K562 (cell line): ENCODE measurements around the gene ZNF516. TPM values are rescaled to one million over a fixed set of nuclear protein-coding genes. Genes with fewer than 3 reads are reported as not detected.

Experiments
- ATAC-seq: fragments of 200-7000 bp; cut with Tn5 transposase; 3 replicates; pipeline ENCODE4 v1.9.1; 2020; ENCODE audit warnings: moderate library complexity
- BruUV-seq: library from RNA; stranded (reverse); fragments of 400-500 nt; replicated peaks from 2 replicates; lab custom pipeline; 2021; lab: Mats Ljungman, UMichigan
- CTCF ChIA-PET: fragments of 300-600 bp; formaldehyde crosslinking; extraction: SDS; loops from one replicate; lab custom pipeline; 2021; ENCODE audit warnings: low intra/inter-chr PET ratio; lab: Yijun Ruan, JAX
- POLR2A ChIA-PET: fragments of 300-600, 350-650 bp; sonication (Branson Sonifier 250); formaldehyde crosslinking; extraction: SDS; loops from one replicate; lab custom pipeline; 2021; ENCODE audit warnings: antibody characterized with exemption, inconsistent platforms; lab: Yijun Ruan, JAX
- DNase-seq, 4 experiments: peaks; one replicate each; pipeline versions ENCODE4 v3.0.0 to v3.0.0-alpha.2; 2011 to 2018; ENCODE audit warnings: low spot score in 3 of 4, mixed read lengths in 3 of 4; ENCODE audit errors: extremely low read depth in 1 of 4
- FAIRE-seq: peaks from 2 replicates; lab custom pipeline; 2011; peaks lifted over from hg19 to GRCh38; lab: Jason Lieb, UNC
- H2AFZ ChIP-seq: 2 replicates; pipeline ENCODE4 v1.6.0; 2011; ENCODE audit warnings: low read depth, low read length, control low read depth, inconsistent platforms
- H3K27ac ChIP-seq: fragments of 200-600 bp; 3 replicates; pipeline ENCODE4 v1.8.0; 2011; ENCODE audit warnings: low read depth, mild to moderate bottlenecking, control low read depth, inconsistent platforms, low read length, moderate library complexity, mixed read lengths; ENCODE audit errors: extremely low read depth
- H3K27me3 ChIP-seq, 2 experiments: fragments of 300-600 bp in 1 of 2; 2 replicates in 1 of 2; 3 replicates in 1 of 2; pipeline versions ENCODE4 v1.6.0 to v1.8.0; 2011; ENCODE audit warnings: inconsistent platforms in 2 of 2, low read length in 2 of 2, mild to moderate bottlenecking in 1 of 2, mixed read lengths in 1 of 2, moderate library complexity in 1 of 2; ENCODE audit not compliant: control insufficient read depth in 2 of 2, insufficient read depth in 2 of 2
- H3K36me3 ChIP-seq: fragments of 300-600 bp; 3 replicates; pipeline ENCODE4 v1.8.0; 2011; ENCODE audit warnings: mild to moderate bottlenecking, low read length, inconsistent platforms; ENCODE audit not compliant: control insufficient read depth, insufficient read depth
- H3K4me1 ChIP-seq, 2 experiments: fragments of 200-600 bp in 1 of 2; replicated peaks in 1 of 2; 2 replicates in 1 of 2; 3 replicates in 1 of 2; pipeline versions ENCODE4 v1.5.1 to v1.8.0; 2011; ENCODE audit warnings: inconsistent platforms in 2 of 2, low read length in 2 of 2, mild to moderate bottlenecking in 1 of 2, mixed read lengths in 1 of 2, moderate library complexity in 1 of 2; ENCODE audit not compliant: control insufficient read depth in 2 of 2, insufficient read depth in 2 of 2
- H3K4me2 ChIP-seq: 2 replicates; pipeline ENCODE4 v1.6.1; 2011; ENCODE audit warnings: low read length, control low read depth, inconsistent platforms, mixed read lengths; ENCODE audit not compliant: insufficient read depth
- H3K4me3 ChIP-seq: fragments of 200-600 bp; sonication (generic), shearing (Covaris generic); 2 replicates; pipeline ENCODE4 v1.5.1; 2016; ENCODE audit warnings: control low read depth, inconsistent platforms
- H3K79me2 ChIP-seq: fragments of 200-600 bp; 3 replicates; pipeline ENCODE4 v1.8.0; 2011; ENCODE audit warnings: low read length, inconsistent platforms; ENCODE audit not compliant: control insufficient read depth, insufficient read depth
- H3K9ac ChIP-seq, 2 experiments: 2 replicates each; pipeline versions ENCODE4 v1.6.0 to v1.6.1; 2011; ENCODE audit warnings: low read depth in 2 of 2, low read length in 2 of 2, control low read depth in 1 of 2, inconsistent platforms in 1 of 2, mild to moderate bottlenecking in 1 of 2, mixed read lengths in 1 of 2; ENCODE audit not compliant: insufficient read depth in 1 of 2
- H3K9me1 ChIP-seq: one replicate; pipeline ENCODE4 v1.6.0; 2011; ENCODE audit warnings: inconsistent platforms, mild to moderate bottlenecking, low read length, moderate library complexity; ENCODE audit not compliant: control insufficient read depth, insufficient read depth
- H3K9me3 ChIP-seq: replicated peaks from 2 replicates; pipeline ENCODE4 v1.5.1; 2011; ENCODE audit warnings: low read depth, low read length, inconsistent platforms; ENCODE audit not compliant: control insufficient read depth, insufficient read depth
- H4K20me1 ChIP-seq: replicated peaks from 2 replicates; pipeline ENCODE4 v1.6.1; 2011; ENCODE audit warnings: low read length, inconsistent platforms, mixed read lengths; ENCODE audit not compliant: control insufficient read depth, insufficient read depth
- ID3 ChIP-seq, 2 experiments: fragments of 250-450 bp in 1 of 2; fragments of 450-650 bp in 1 of 2; sonication (Bioruptor Pico) in 1 of 2; IDR thresholded peaks; 2 replicates each; pipeline versions ENCODE4 v1.6.1 to v1.8.0; 2016 to 2021; ENCODE audit warnings: mild to moderate bottlenecking in 2 of 2, moderate library complexity in 2 of 2, missing compliant biosample characterization in 1 of 2, missing genetic modification characterization in 1 of 2
- MTF1 ChIP-seq: fragments of 250-450 bp; sonication (Bioruptor Pico); IDR thresholded peaks from 2 replicates; pipeline ENCODE4 v1.9.0; 2021; ENCODE audit warnings: moderate library complexity, mild to moderate bottlenecking, inconsistent platforms, borderline replicate concordance
- ZNF224 ChIP-seq: sonication (generic); formaldehyde crosslinking; IDR thresholded peaks from 2 replicates; pipeline ENCODE4 v1.8.0; 2022; ENCODE audit warnings: mild to moderate bottlenecking, missing genetic modification reagents
- ZNF449 ChIP-seq: fragments of 250-450 bp; sonication (Bioruptor Pico); IDR thresholded peaks from 2 replicates; pipeline ENCODE4 v1.8.0; 2022; ENCODE audit warnings: moderate library complexity, mild to moderate bottlenecking, inconsistent platforms
- WGBS: fragments of 100-300 bp; shearing (Covaris generic); methylation state at CpG from one replicate; pipeline ENCODE4 v1.1.6; 2016; ENCODE audit warnings: low coverage, mixed read lengths; ENCODE audit not compliant: insufficient coverage; ENCODE audit errors: missing lambda C conversion rate; 5-methylcytosine and 5-hydroxymethylcytosine counted together
- in situ Hi-C: fragments of 300-500 bp; cut with MboI; formaldehyde crosslinking; loops from 4 replicates; pipeline ENCODE4 v1.15.0; 2018; ENCODE audit warnings: inconsistent platforms, mixed read lengths
- intact Hi-C: fragments of 100-400 bp; cut with micrococcal nuclease; formaldehyde crosslinking; loops from 2 replicates; pipeline ENCODE4 v1.14.2; 2022
- polyA plus RNA-seq, 8 experiments: library from polyadenylated mRNA; depleted of rRNA in 4 of 8; stranded (reverse) in 5 of 8; unstranded in 3 of 8; fragments of >200 nt; fragmentation: Nextera tagmentation in 2 of 8; fragmentation: Illumina TruSeq in 1 of 8; extraction: Ambion mirVana in 2 of 8; extraction: Trizol in 1 of 8; gene quantifications; 2 replicates each; pipeline versions ENCODE4 v1.2.1 to v1.2.3, GENCODE V29; 2011 to 2014; ENCODE audit warnings: inconsistent platforms in 1 of 8, missing spikeins in 1 of 8
- total RNA-seq, 7 experiments: library from RNA; depleted of rRNA in 6 of 7; stranded (reverse); fragments of >200 nt in 6 of 7; fragmentation: Illumina TruSeq in 2 of 7; extraction: Trizol in 2 of 7; gene quantifications; 2 replicates each; pipeline versions ENCODE4 v1.2.1 to v1.2.3, GENCODE V29; 2011 to 2021; ENCODE audit warnings: low replicate concordance in 1 of 7

ZNF516 gene
- total and polyA plus RNA-seq, 9 of the 15 experiments (the other 6 are each of a cell fraction or from before 2014, with no cell fraction given) = 0.04 to 0.20 (median 0.08) TPM; not detected in 3

- Histone ChIP-seq H3K9me3 (no peaks in the 10 kb centered on the region), H3K27ac (no peak overlapping the region)
- no peak for FAIRE-seq
- POLR2A ChIA-PET = no interaction called here
- TF ChIP-seq MTF1 (CRISPR knock-in tag) (no peak), ZNF224 (CRISPR knock-in tag) (no peak), ZNF449 (no peak), ID3 (CRISPR knock-in tag; IDR thresholded peaks at IDR 0.05) (no peak), ID3 (tag; IDR thresholded peaks at IDR 0.05) (no peak)
- TF ChIP-seq, all 486 proteins: peak for 0
- H2AFZ ChIP-seq = no peak overlapping the region
- peaks cover 2 to 26% of the 10 kb centered on the region in 2 experiments; a peak in 2 of 5 replicates for H3K4me1 ChIP-seq
- H3K27me3 ChIP-seq = no peaks in the 10 kb centered on the region; a peak in 2 of 5 replicates
- H3K4me2 ChIP-seq = no peak overlapping the region
- CTCF ChIA-PET = no interaction called here
- in situ Hi-C loops = no loop called here
- no peaks in the 10 kb centered on the region for H3K9me1 ChIP-seq
- no peak overlapping the region for H3K4me3 ChIP-seq
- 0 out of 2 replicates have a peak, but pooled peaks cover 3% of the 10 kb centered on the region for H4K20me1 ChIP-seq
- no peaks in the 10 kb centered on the region for H3K79me2 ChIP-seq
- ATAC-seq = no peak
- DNase-seq = no peak
- 29% methylated on average over 27 of the region's 56 CpGs for WGBS
- BruUV-seq = no TSS peak
- H3K36me3 ChIP-seq = no peaks in the 10 kb centered on the region
- H3K9ac ChIP-seq = no peak overlapping the region
- intact Hi-C loops = no loop called here
Measured at GRCh38 chr18:76494231-76495005, 624 bp downstream of the ZNF516 start.
